H1 (cell line): ENCODE data around the gene YWHAG. TPM values are rescaled to one million over a fixed set of nuclear protein-coding genes. Genes with fewer than 3 reads are reported as not detected.
"Not testable (repeated sequence)": the region's sequence is repeated elsewhere in the genome, so short reads cannot be mapped to it uniquely, and the experiment has no call there.

Experiments used
- CTCF ChIA-PET: fragments of 300-600 bp; sonication (Branson Sonifier 250); formaldehyde crosslinking; loops from one replicate; lab custom pipeline; 2021; ENCODE audit not compliant: partially characterized antibody; lab: Charles Lee
- POLR2A ChIA-PET: fragments of 300-600 bp; sonication (Branson Sonifier 250); formaldehyde crosslinking; loops from one replicate; lab custom pipeline; 2021; ENCODE audit warnings: inconsistent platforms; ENCODE audit not compliant: partially characterized antibody; lab: Charles Lee
- DNase-seq, 2 experiments: peaks; one replicate each; pipeline versions ENCODE4 v3.0.0 to v3.0.0-alpha.2; 2010 to 2022; ENCODE audit warnings: low spot score in 2 of 2, low read depth in 1 of 2, mixed read lengths in 1 of 2
- FAIRE-seq: peaks from 2 replicates; lab custom pipeline; 2011; peaks lifted over from hg19 to GRCh38; lab: Jason Lieb, UNC
- H2AFZ ChIP-seq: 2 replicates; pipeline ENCODE4 v1.8.1; 2012; ENCODE audit warnings: low read length, inconsistent platforms
- H2AK5ac ChIP-seq: 2 replicates; pipeline ENCODE4 v1.6.1; 2013; ENCODE audit warnings: low read depth, low read length
- H2BK120ac ChIP-seq: replicated peaks from 2 replicates; pipeline ENCODE3; 2013; ENCODE audit warnings: low read depth, low read length, inconsistent platforms
- H2BK12ac ChIP-seq: 2 replicates; pipeline ENCODE4 v1.6.1; 2013; ENCODE audit warnings: low read depth, low read length
- H2BK15ac ChIP-seq: 2 replicates; pipeline ENCODE4 v1.6.1; 2013; ENCODE audit warnings: low read length
- H2BK20ac ChIP-seq: 2 replicates; pipeline ENCODE4 v1.6.1; 2013; ENCODE audit warnings: low read length
- H2BK5ac ChIP-seq: 2 replicates; pipeline ENCODE4 v1.6.1; 2013; ENCODE audit warnings: low read depth, low read length
- H3K14ac ChIP-seq: 2 replicates; pipeline ENCODE4 v1.6.1; 2013; ENCODE audit warnings: inconsistent platforms; ENCODE audit not compliant: insufficient read length
- H3K18ac ChIP-seq: 2 replicates; pipeline ENCODE4 v1.6.1; 2013; ENCODE audit warnings: low read length; ENCODE audit errors: extremely low read depth
- H3K23ac ChIP-seq: 2 replicates; pipeline ENCODE4 v1.6.1; 2013; ENCODE audit warnings: inconsistent platforms; ENCODE audit not compliant: insufficient read length
- H3K23me2 ChIP-seq: 2 replicates; pipeline ENCODE4 v1.6.1; 2013; ENCODE audit warnings: low read depth, low read length
- H3K27ac ChIP-seq: 2 replicates; pipeline ENCODE4 v1.6.1; 2011; ENCODE audit warnings: low read depth, low read length, inconsistent platforms
- H3K27me3 ChIP-seq, 4 experiments: replicated peaks in 1 of 4; 1 replicate in 1 of 4; 2 replicates in 3 of 4; pipeline versions ENCODE4 v1.6.1 to v1.8.1; 2011 to 2013; ENCODE audit warnings: low read length in 3 of 4, mild to moderate bottlenecking in 3 of 4, inconsistent platforms in 2 of 4, mixed read lengths in 2 of 4, moderate library complexity in 1 of 4; ENCODE audit not compliant: control insufficient read depth in 3 of 4, insufficient read depth in 3 of 4; ENCODE audit errors: extremely low read depth in 1 of 4
- H3K36me3 ChIP-seq, 4 experiments: 2 replicates each; pipeline versions ENCODE4 v1.6.1 to v1.8.1; 2011 to 2013; ENCODE audit warnings: mild to moderate bottlenecking in 4 of 4, low read length in 3 of 4, moderate library complexity in 2 of 4, control low read depth in 1 of 4, inconsistent platforms in 1 of 4; ENCODE audit not compliant: insufficient read depth in 4 of 4, control insufficient read depth in 2 of 4
- H3K4ac ChIP-seq: replicated peaks from 2 replicates; pipeline ENCODE3; 2013; ENCODE audit warnings: low read length, low read depth, mixed read lengths, inconsistent platforms; ENCODE audit not compliant: insufficient read length
- H3K4me1 ChIP-seq, 4 experiments: replicated peaks in 1 of 4; 1 replicate in 1 of 4; 2 replicates in 3 of 4; pipeline versions ENCODE4 v1.6.1 to v1.8.1; 2011 to 2013; ENCODE audit warnings: low read length in 3 of 4, inconsistent platforms in 2 of 4, mixed read lengths in 1 of 4; ENCODE audit not compliant: insufficient read depth in 4 of 4, control insufficient read depth in 3 of 4
- H3K4me2 ChIP-seq, 2 experiments: 2 replicates each; pipeline versions ENCODE4 v1.6.1 to v1.8.1; 2011 to 2013; ENCODE audit warnings: low read depth in 2 of 2, low read length in 2 of 2, control low read depth in 1 of 2, inconsistent platforms in 1 of 2, mild to moderate bottlenecking in 1 of 2; ENCODE audit not compliant: insufficient read depth in 1 of 2
- H3K4me3 ChIP-seq, 4 experiments: fragments of 200-600, 300-600 bp in 1 of 4; sonication (generic), shearing (Covaris generic), sonication (Bioruptor Twin) in 1 of 4; 2 replicates each; pipeline versions ENCODE4 v1.5.1 to v1.8.1; 2011 to 2016; ENCODE audit warnings: low read length in 4 of 4, low read depth in 3 of 4, control low read depth in 2 of 4, inconsistent platforms in 2 of 4, mild to moderate bottlenecking in 2 of 4, mixed read lengths in 1 of 4, moderate library complexity in 1 of 4; ENCODE audit not compliant: insufficient read depth in 2 of 4; ENCODE audit errors: extremely low read depth in 1 of 4
- H3K56ac ChIP-seq: replicated peaks from 2 replicates; pipeline ENCODE3; 2013; ENCODE audit warnings: low read depth, mild to moderate bottlenecking, mixed read lengths, low read length, inconsistent platforms; ENCODE audit not compliant: insufficient read length
- H3K79me1 ChIP-seq: 2 replicates; pipeline ENCODE4 v1.6.1; 2013; ENCODE audit warnings: low read depth, low read length, control low read depth
- H3K79me2 ChIP-seq, 2 experiments: 2 replicates each; pipeline versions ENCODE4 v1.6.1 to v1.8.1; 2012 to 2013; ENCODE audit warnings: low read length in 2 of 2, mild to moderate bottlenecking in 2 of 2, inconsistent platforms in 1 of 2; ENCODE audit not compliant: insufficient read depth in 2 of 2, control insufficient read depth in 1 of 2
- H3K9ac ChIP-seq, 4 experiments: replicated peaks in 1 of 4; 1 replicate in 1 of 4; 2 replicates in 3 of 4; pipeline versions ENCODE4 v1.6.1 to v1.8.1; 2011 to 2013; ENCODE audit warnings: low read depth in 3 of 4, low read length in 3 of 4, control low read depth in 2 of 4, mild to moderate bottlenecking in 2 of 4, moderate library complexity in 2 of 4, inconsistent platforms in 1 of 4; ENCODE audit errors: extremely low read depth in 1 of 4
- H3K9me3 ChIP-seq, 2 experiments: 2 replicates each; pipeline versions ENCODE4 v1.6.1 to v1.8.1; 2012 to 2013; ENCODE audit warnings: mild to moderate bottlenecking in 2 of 2, moderate library complexity in 2 of 2, control low read depth in 1 of 2, inconsistent platforms in 1 of 2, low read depth in 1 of 2, low read length in 1 of 2, mixed read lengths in 1 of 2; ENCODE audit not compliant: insufficient read depth in 2 of 2
- H4K20me1 ChIP-seq, 2 experiments: replicated peaks in 1 of 2; 2 replicates each; pipeline versions ENCODE3 to v1.8.1; 2011 to 2013; ENCODE audit warnings: inconsistent platforms in 2 of 2, low read length in 2 of 2, mild to moderate bottlenecking in 1 of 2; ENCODE audit not compliant: insufficient read depth in 2 of 2, control insufficient read depth in 1 of 2
- H4K5ac ChIP-seq: 2 replicates; pipeline ENCODE4 v1.6.1; 2013; ENCODE audit warnings: low read length, low read depth, mixed read lengths, inconsistent platforms; ENCODE audit not compliant: insufficient read length
- H4K8ac ChIP-seq: 2 replicates; pipeline ENCODE4 v1.8.0; 2013; ENCODE audit warnings: mild to moderate bottlenecking, moderate library complexity, low read length, inconsistent platforms; ENCODE audit not compliant: insufficient read depth; ENCODE audit errors: extremely low read depth
- H4K91ac ChIP-seq: replicated peaks from 2 replicates; pipeline ENCODE3; 2013; ENCODE audit warnings: low read length, mixed read lengths, inconsistent platforms; ENCODE audit not compliant: insufficient read length
- WGBS, 2 experiments: shearing (Covaris generic) in 1 of 2; methylation state at CpG; one replicate each; pipeline versions ENCODE4 v1.1.6 to v1.1.7; 2013 to 2015; ENCODE audit warnings: low lambda C conversion rate in 2 of 2, mixed read lengths in 2 of 2, inconsistent platforms in 1 of 2, low coverage in 1 of 2, missing lambda C conversion rate in 1 of 2; ENCODE audit not compliant: insufficient replicate concordance in 2 of 2, insufficient coverage in 1 of 2, insufficient read length in 1 of 2; ENCODE audit errors: extremely low coverage in 1 of 2, missing lambda C conversion rate in 1 of 2; 5-methylcytosine and 5-hydroxymethylcytosine counted together
- polyA plus RNA-seq, 7 experiments: library from polyadenylated mRNA; depleted of rRNA in 3 of 7; stranded (reverse) in 5 of 7; unstranded in 2 of 7; fragments of >200 nt in 5 of 7; fragments of 200-250 nt in 2 of 7; gene quantifications; 1 replicate in 5 of 7; 2 replicates in 1 of 7; 4 replicates in 1 of 7; pipeline versions ENCODE4 v1.2.1 to v1.2.3, GENCODE V29; 2011 to 2013; ENCODE audit warnings: missing spikeins in 2 of 7, mixed read lengths in 2 of 7
- total RNA-seq: library from RNA; stranded (reverse); fragmentation: NEBNext Ultra II Directional; extraction: Animal tissue kit (Norgen Biotek cat#: 25700); gene quantifications from 2 replicates; pipeline ENCODE4 v1.2.1, GENCODE V29; 2021

YWHAG gene
- total and polyA plus RNA-seq, 2 of the 8 experiments (the other 6 are each of a cell fraction or from before 2014, with no cell fraction given): 57.2 to 241 TPM

DNA sequence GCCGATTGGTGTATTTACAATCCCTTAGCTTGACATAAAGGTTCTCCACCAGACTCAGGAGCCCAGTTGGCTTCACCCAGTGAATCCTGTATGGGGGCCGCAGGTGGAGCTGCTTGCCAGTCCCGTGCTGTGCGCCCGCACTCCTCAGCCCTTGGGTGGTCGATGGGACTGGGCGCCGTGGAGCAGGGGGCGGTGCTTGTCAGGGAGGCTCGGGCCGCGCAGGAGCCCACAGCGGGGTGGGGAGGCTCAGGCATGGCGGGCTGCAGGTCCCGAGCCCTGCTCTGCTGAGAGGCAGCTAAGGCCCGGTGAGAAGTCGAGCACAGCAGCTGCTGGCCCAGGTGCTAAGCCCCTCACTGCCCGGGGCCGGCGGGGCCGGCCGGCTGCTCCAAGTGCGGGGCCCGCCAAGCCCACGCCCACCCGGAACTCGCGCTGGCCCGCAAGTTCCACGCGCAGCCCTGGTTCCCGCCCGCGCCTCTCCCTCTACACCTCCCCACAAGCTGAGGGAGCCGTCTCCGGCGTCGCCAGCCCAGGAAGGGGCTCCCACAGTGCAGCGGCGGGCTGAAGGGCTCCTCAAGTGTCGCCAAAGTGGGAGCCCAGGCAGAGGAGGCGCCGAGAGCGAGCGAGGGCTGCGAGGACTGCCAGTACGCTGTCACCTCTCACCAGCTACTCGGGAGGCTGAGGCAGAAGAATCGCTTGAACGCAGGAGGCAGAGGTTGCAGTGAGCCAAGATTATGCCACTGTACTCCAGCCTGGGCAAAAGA lies 49.3 kb downstream of the YWHAG start:
- not testable (repeated sequence) for H3K9ac ChIP-seq, H3K4me2 ChIP-seq, FAIRE-seq, H2BK5ac ChIP-seq, H3K4me1 ChIP-seq, H4K5ac ChIP-seq, H3K23me2 ChIP-seq, H3K56ac ChIP-seq, H3K79me1 ChIP-seq, H3K14ac ChIP-seq, H2BK20ac ChIP-seq, H3K27ac ChIP-seq, H3K23ac ChIP-seq, H4K8ac ChIP-seq, H2BK15ac ChIP-seq, H3K79me2 ChIP-seq, H4K91ac ChIP-seq, H3K18ac ChIP-seq, H2BK120ac ChIP-seq, H2AFZ ChIP-seq, H2AK5ac ChIP-seq, H3K9me3 ChIP-seq, DNase-seq, H4K20me1 ChIP-seq, H3K4ac ChIP-seq, H3K36me3 ChIP-seq, H2BK12ac ChIP-seq, H3K4me3 ChIP-seq, H3K27me3 ChIP-seq
- CTCF ChIA-PET: interaction anchor here (0.6 to 20.9 kb wide), 10 partner anchors 12 to 240 kb away, joined by 3 to 426 read pairs (median 4); partner anchors contain the start of gene SRRM3
- WGBS, 2 experiments: 94% methylated on average over 27 of the region's 50 CpGs; no CpG with 5 or more reads in 1 of the 2 experiments
- POLR2A ChIA-PET: interaction anchor here (0.6 to 1.0 kb wide), 5 partner anchors 9 to 439 kb away, joined by 3 to 5 read pairs (median 4); no protein-coding TSS in a partner anchor
